Hypothalamus (tissue), 51 donors: ENCODE measurements around the gene ACYP2.

Experiments
- DNase-seq, 51 donors: peaks; one replicate each; lab custom pipeline; 2025; lab: John Stamatoyannopoulos, UW

The ACYP2 gene

DNA sequence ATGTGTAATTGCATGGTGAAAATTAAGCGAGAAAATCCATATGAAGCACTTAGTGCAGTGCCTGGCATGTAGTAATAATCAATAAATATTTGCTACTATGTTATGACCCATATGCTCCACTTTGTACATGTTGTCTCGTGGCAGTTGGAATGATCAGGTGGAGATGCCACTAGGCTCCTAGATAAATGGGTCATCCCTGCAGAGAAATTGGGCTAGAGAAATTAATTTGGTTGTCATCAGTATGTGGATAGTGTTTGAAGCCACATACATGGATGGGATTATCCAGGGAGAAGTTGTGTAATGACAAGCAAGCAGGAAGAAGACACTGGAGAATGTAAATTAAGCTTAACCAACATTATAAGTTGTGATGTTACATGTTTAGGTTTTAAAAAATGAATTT, 33.0 kb downstream of the ACYP2 start:
- no peak for DNase-seq

DNA sequence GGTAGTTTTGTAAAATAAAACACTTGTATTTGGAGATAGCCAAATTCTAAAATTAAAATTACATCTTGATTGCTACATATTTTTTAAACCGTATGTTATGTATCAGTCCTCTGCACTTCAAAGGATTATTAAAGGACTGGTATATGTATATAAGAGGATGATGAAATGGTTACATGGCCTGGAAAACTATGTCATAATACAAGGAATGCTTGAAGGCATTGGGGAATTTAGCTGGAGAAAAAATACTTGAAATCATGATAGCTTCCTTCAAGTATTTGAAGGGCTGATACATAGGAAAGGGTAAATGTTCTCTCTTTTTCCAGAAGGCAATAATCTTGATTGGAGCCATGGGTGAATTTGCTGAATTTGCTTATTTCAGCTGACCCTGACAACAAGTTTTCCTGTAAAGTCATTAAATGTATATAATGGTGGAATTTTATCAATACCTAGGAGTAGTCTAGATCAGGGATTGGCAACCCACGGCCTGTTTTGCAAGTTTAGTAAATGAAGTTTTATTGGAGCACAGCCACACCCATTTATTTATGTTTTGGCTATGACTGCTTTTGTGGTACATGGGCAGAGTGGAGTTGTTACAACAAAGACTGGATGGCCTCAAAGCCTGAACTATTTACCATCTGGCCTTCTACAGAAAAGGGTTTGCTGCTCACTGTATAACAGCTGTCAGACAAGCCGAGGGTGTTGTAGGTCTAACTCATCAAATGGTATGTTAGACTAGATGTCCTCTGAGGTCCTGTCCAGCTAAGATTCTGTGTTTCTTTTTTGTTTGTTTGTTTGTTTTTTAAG, 34.4 kb downstream of the ACYP2 start:
- DNase-seq = no peak

DNA sequence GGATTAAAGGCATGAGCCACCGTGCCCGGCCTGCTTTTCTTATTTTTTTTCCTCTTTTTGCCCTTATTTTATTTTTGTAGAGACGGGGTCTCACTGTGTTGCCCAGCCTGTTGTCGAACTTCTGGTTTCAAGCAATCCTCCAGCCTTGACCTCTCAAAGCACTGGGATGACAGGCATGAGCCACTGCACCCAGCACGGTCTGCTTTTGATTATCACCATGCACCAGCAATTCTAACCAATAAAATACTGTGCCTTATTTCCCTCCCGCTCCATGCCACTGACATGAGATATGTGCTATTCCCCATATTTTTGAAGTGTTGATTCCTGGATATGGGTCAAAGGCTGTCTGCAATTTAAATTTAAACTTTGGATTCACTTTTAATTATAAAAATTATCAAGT, 42.9 kb downstream of the ACYP2 start:
- no peak for DNase-seq

DNA sequence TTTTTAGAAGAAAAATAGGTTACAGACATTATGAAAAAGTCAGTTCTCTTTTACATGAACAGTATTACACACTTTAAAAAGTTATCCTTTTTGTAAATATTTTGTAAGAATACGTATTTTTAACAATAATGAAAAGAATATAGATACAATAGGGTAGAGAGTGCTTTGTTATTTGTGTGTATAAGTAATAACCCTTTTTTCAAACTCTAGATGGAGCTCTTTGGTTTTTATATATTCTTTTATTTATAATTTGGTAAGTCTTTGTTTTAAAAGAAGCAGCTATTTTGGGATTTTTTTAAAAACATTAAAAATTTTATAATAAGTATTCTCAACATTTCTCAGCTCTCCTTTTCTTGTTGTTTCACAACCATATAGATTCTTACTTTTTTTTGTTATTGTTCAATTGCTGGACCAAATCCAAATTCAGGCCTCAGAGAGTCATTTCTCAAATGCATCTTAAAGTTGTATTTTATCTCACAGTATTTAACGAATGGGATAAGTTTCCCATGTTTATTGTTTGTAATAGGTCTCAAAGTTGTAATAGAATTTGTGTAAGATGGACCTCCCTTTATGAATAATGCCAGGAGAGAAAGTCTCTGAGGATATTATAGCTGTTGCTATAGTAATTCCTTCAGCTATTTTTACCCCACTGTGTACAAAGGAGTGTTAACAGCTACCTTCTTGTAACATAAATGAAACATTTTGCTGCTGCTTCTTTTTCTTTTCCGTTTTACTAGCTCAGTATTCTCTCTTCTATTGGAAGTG, 46.4 kb downstream of the ACYP2 start:
- no peak for DNase-seq

DNA sequence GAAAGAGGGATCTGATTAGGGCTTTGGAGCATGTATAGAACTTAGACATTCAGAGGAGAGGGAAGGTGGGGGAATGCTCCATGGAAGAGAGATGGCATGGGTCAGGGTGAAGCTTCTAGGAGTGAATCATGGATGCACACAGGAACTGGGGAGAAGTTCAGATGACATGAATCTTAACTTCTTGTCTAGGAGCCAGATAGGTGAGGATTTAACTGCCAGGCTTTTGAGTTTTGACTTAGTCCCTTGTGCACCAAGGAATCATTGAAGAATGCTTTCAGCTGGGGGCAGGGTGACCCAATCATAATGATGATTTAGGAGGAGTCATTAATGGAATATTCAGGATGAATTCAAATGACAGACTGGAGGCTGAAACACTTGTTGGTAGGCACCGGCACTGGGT, 48.7 kb downstream of the ACYP2 start:
- no peak for DNase-seq

GRCh38 chr2:54166121-54166773, 50.8 kb downstream of the ACYP2 start:
- DNase-seq = no peak

GRCh38 chr2:54176577-54176976, 61.2 kb downstream of the ACYP2 start:
- DNase-seq = peak in 31 of 51 donors; percentile 1 to 71 (median 13)

DNA sequence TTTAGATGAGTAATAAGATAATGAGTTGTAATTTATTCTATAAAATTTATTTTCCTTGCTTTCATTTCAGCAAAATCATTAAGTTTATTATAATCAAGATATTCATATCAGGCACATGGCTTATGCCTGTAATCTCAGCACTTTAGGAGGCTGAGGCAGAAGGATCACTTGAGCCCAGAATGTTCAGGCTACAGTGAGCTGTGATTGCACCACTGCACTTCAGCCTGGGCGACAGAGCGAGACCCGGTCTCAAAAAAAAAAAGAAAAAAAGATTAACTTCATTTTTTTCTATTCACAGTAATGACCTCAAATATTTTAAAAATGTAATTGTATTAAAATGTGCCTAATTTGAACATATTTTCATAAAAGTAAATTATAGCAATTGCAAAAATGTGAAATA, 67.9 kb downstream of the ACYP2 start:
- no peak for DNase-seq

GRCh38 chr2:54183972-54184371, 68.6 kb downstream of the ACYP2 start:
- DNase-seq = no peak

DNA sequence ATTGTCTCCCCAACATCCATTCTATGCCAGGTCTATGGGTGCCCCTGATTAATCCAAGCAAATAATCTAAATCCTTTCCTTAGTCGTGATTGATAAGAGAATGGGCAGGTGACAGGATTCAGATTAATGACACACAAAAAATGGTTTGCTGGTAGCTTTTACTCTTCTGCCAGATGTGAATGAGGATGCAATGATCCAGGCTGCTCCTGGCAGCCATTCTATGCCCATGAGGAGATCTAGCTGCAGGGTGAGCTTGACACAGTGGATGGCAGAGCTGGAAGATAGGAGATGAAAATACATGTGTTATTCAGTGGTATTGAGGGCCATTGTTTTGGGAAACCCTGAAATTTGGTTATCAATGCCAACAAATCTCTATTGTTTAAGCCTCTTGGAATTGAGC, 69.7 kb downstream of the ACYP2 start:
- no peak for DNase-seq

DNA sequence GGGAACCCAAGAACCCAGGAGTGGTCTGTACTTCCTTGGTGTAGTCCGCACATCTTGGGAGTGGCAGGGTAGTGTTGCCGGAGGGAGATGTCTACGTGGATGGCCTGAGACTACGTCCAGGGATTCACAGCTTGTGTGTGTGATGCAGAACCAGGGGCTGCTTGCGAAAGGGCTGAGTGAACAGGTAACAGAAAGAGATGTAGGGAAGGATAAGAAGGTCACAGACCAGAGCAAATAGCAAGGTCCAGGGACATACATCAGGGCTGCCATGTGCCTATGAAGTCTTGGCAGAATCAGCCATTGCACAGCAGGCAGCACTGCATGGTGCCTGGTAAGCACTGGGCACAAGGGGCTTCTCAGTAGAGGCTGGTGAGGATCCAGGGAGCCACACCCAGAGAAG, 71.9 kb downstream of the ACYP2 start:
- DNase-seq = no peak

DNA sequence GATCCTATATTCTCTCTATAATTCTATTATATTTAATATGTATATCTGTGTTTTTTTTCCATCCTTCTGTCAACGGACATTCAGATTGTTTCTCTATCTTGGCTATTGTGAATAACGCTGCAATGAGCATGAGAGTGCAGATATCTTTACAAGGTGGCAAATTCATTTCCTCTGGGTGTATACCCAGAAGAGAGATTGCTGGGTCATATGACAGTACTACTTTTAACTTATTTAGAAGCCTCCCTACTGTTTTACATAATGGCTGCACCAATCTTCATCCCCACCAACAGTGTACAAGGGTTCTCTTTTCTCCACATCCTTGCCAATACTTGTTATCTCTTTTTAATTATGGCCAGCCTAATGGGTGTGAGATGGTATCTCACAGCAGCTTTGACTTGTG, 74.1 kb downstream of the ACYP2 start:
- DNase-seq = no peak

DNA sequence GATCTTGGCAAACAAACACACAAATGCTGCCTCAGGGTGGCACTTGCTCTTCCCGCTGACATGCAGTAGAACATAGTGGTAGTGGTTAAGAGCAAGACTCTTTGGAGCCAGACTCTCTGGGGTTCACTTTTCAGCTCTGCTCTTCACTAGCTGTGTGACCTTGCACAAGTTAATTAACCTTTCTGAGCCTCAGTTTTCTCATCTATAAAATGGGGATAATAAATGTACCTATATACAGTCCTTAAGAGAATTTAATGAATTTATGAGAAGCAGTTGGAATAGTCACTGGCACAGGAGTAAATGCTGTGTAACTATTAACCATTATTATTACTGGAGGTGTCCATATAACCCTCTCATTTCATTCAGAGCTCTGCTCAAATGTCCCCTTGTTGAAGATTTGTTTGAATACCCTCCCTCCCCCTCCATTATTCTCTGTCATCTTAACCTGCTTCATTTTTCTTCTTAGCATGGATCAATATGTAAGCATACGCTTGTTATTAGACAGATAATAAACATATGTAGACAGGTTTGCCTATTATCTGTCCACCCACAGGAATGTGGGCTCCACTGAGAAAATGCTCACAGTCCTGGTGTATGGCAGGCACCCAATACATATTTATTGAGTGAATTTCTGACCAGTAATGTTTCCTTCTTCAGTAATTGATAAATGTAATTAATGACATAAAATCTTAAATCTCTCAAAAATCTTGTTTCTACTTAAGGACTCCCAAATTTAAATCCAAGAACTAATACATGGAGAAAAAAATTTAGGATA, 76.1 kb downstream of the ACYP2 start:
- DNase-seq = no peak

GRCh38 chr2:54194761-54195750, 79.6 kb downstream of the ACYP2 start:
- no peak for DNase-seq

- no peak for DNase-seq
These were observed 81.2 kb downstream of the ACYP2 start for GRCh38 chr2:54196646-54197045.

DNA sequence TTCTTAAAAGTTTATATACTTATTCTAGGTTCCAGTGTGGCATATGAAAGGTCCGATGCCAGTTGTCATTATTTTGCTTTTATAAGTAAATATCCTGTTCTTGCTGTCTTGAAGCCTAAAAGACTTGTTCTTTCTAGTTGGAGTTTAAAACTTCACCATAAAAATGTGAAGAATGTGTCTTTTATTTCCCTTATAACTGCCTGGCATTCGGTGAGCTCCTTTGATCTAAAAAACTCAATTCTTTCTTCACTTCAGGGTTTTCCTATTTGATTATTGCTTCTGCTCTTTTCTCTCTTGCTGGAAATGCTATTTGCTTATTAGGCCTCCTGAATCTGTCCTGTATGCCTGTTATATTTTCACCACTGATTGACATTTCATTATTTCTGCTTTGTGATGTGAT, 89.1 kb downstream of the ACYP2 start:
- DNase-seq = no peak

- peak in 2 of 51 donors; percentile 10 to 56 for DNase-seq
These were observed 91.2 kb downstream of the ACYP2 start for GRCh38 chr2:54206596-54206995.

DNA sequence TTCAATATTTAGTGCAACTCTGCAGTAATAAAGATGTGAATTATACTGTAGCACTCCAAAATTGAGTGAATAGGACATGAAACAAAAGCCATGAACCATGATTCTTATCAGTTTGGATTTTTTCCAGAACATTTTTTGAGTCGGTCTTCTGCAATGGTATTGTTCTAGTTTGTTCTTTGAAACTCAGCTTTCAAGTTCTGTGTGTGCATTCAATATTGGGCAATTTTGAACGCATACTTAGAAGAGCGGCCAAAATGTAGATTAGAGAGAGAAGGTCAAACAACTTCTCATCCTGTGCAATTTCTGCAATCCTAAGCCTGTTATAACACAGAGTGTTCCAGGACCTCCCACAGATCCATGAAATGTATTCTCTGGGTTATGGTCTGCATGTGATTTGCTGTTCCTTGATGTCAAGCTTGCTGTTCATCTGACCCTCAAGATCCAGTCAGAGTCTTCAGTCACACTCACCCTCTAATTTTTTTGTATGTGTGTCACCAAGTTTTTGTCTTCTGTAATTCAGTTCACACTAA, 92.3 kb downstream of the ACYP2 start:
- peak in 1 of 51 donors; percentile 24 for DNase-seq
